ENCODE data around the gene MKX. TPM values are rescaled to one million over a fixed set of nuclear protein-coding genes. Genes with fewer than 3 reads are reported as not detected.

The MKX gene
- total RNA-seq, 1 donor from 2014 or later = 0.31 TPM

DNA sequence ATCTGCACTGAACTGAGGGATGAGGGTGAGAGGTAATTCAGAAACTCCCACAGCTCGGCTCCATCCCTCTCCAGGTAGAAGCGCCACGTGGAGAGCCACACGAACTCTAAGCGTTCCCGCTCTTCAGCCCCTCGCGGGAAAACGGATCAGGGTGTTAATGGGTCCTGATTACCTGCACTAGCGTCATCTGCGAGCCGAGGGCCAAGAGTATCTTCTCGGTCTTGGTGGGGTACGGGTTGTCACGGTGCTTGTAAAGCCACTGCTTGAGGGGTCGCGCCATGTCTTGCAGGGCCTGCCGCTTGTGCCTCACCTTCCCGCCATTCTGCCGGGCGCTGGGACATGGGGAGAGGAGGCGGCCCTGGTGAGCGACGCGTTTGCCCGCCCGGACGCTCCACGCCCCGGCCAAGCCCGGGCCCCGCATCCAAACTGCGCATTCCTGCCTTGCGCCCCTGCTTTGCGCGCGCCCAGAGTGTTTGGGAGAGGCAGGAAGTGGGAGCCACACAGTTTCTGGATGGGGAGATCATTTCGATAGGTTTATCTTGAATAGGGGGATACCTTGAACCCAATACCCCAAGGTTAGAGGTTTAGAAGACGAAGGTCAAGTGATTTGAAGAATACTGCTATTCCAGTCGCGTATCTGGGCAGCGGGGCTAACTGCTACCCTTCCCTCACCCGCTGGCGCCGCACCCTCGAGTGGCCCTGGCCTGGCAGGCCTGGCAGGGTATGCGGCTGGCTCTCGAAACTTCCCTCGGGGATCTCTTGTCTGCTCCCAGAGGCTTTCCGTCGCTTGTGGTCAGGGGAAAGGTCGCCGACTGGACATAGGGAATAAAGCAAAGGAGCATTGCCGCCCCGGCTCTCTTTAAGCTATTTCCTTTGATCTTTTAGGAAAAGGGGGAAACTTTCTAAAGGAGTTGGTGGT is 4.2 kb downstream of the MKX start:
- Mint-ChIP-seq H3K27ac (no peak overlapping the region), H3K9me3 (ENCODE audit: low read depth) (no peaks in the 10 kb centered on the region), H3K4me1 (ENCODE audit: low read depth) (peaks cover 16% of the 10 kb centered on the region), H3K27me3 (peaks cover 71% of the 10 kb centered on the region), H3K36me3 (ENCODE audit: insufficient read depth) (no peaks in the 10 kb centered on the region), H3K4me3 (ENCODE audit: low read depth) (peak overlapping the region; percentile 70)
- peak; percentile 13 for DNase-seq (ENCODE audit: low spot score, unreplicated experiment)
- TF ChIP-seq CTCF (IDR thresholded peaks at IDR 0.05; ENCODE audit: unreplicated experiment) = no peak

GRCh38 chr10:27736396-27736795 is 9.2 kb downstream of the MKX start:
- DNase-seq (ENCODE audit: low spot score, unreplicated experiment) = no peak
- Mint-ChIP-seq H3K36me3 (ENCODE audit: insufficient read depth) (no peaks in the 10 kb centered on the region), H3K27me3 (peaks cover 44% of the 10 kb centered on the region), H3K9me3 (ENCODE audit: low read depth) (no peaks in the 10 kb centered on the region), H3K27ac (no peak overlapping the region), H3K4me1 (ENCODE audit: low read depth) (no peaks in the 10 kb centered on the region), H3K4me3 (ENCODE audit: low read depth) (no peak overlapping the region)
- TF ChIP-seq CTCF (IDR thresholded peaks at IDR 0.05; ENCODE audit: unreplicated experiment) = no peak

DNA sequence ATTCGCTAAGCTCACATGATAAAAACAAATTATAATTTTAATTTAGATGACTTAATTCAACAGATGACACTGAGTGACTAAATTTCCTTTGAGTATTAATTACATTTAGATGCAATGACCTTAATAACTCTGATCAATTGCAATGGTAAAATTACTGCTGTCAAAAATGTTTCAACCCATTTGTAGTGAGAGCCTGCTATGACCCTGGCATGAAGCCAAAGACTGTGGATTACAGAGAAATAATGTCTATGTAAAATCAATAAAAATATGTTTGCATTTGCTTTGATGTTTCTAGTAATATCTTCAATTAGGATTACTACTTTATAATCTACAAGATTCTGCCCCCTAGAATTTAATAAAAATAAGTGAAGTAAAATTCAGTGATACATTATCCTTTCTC is 15.6 kb downstream of the MKX start:
- no peaks in the 10 kb centered on the region for H3K36me3 Mint-ChIP-seq (ENCODE audit: insufficient read depth)
- no peak overlapping the region for H3K4me3 Mint-ChIP-seq (ENCODE audit: low read depth)
- H3K27ac Mint-ChIP-seq = no peak overlapping the region
- H3K9me3 Mint-ChIP-seq (ENCODE audit: low read depth) = no peaks in the 10 kb centered on the region
- DNase-seq (ENCODE audit: low spot score, unreplicated experiment) = no peak
- H3K27me3 Mint-ChIP-seq = peaks cover 6% of the 10 kb centered on the region
- no peak for TF ChIP-seq CTCF (IDR thresholded peaks at IDR 0.05; ENCODE audit: unreplicated experiment)
- H3K4me1 Mint-ChIP-seq (ENCODE audit: low read depth) = no peaks in the 10 kb centered on the region

DNA sequence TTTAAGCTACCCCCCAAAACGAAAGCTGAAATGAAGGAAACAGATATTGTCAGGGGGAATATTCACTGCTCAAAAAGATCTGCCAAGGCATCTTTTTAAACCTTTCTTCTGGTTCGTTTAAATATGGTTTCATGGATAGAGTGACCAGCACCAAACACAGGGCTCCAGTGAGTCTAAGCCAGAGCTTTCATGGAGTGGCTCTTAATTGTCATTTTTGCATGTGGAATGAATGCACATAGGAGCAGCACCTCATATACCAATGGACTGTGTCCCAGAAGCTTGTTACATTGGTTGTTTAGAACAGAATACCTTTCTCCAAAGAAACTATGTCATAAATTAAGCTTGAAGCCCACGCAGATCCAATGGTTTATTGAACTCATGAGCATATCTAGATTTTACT is 17.3 kb downstream of the MKX start:
- H3K9me3 Mint-ChIP-seq (ENCODE audit: low read depth) = no peaks in the 10 kb centered on the region
- H3K4me1 Mint-ChIP-seq (ENCODE audit: low read depth) = no peaks in the 10 kb centered on the region
- H3K27me3 Mint-ChIP-seq = peaks cover 6% of the 10 kb centered on the region
- H3K4me3 Mint-ChIP-seq (ENCODE audit: low read depth) = no peak overlapping the region
- no peak for DNase-seq (ENCODE audit: low spot score, unreplicated experiment)
- TF ChIP-seq CTCF (IDR thresholded peaks at IDR 0.05; ENCODE audit: unreplicated experiment) = no peak
- no peak overlapping the region for H3K27ac Mint-ChIP-seq
- no peaks in the 10 kb centered on the region for H3K36me3 Mint-ChIP-seq (ENCODE audit: insufficient read depth)

GRCh38 chr10:27724287-27724686 is 21.3 kb downstream of the MKX start:
- H3K27me3 Mint-ChIP-seq = peaks cover 4% of the 10 kb centered on the region
- H3K9me3 Mint-ChIP-seq (ENCODE audit: low read depth) = no peaks in the 10 kb centered on the region
- DNase-seq (ENCODE audit: low spot score, unreplicated experiment) = no peak
- peak; percentile 37 for TF ChIP-seq CTCF (IDR thresholded peaks at IDR 0.05; ENCODE audit: unreplicated experiment)
- no peak overlapping the region for H3K27ac Mint-ChIP-seq
- H3K4me1 Mint-ChIP-seq (ENCODE audit: low read depth) = no peaks in the 10 kb centered on the region
- H3K4me3 Mint-ChIP-seq (ENCODE audit: low read depth) = no peak overlapping the region
- no peaks in the 10 kb centered on the region for H3K36me3 Mint-ChIP-seq (ENCODE audit: insufficient read depth)
